ENCODE data around the gene ARL4A. TPM values are rescaled to one million over a fixed set of nuclear protein-coding genes. Genes with fewer than 3 reads are reported as not detected.
"Not testable (repeated sequence)": the region's sequence is repeated elsewhere in the genome, so short reads cannot be mapped to it uniquely, and the experiment has no call there.

The ARL4A gene
- polyA plus RNA-seq, 1 experiment, result 31.0 TPM

DNA sequence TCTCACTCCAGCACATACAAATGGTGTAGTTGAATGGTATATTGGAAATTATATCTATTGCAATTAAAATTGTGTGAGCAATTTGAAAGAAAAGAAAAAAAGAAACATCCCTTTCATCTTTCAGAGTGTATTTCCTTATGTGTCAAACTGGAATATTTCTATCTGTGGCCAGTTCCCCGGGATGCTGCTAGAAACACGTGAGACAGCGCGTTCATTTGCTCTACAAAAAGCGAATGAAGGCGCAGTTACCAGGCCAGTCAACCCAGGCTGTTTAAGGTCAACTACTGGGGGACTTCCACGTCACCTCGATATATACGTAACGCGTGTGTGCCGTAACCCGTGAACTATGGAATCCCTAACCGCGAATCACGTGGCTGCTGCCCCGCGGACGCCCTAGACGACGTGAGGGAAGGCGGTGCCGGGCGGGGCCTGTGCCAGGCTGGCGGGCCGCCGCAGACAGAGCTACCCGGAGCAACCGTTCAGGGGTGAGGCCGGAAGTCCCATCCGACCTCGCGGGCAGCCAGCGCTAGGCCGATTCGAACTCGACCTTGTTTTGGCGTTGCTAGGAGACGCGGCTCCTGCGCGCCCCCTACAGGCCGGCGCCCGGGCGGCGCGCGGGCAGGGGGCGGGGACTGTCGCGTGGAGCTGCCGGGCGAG is 1.1 kb upstream of the ARL4A start:
- POLR2A ChIA-PET, result interaction anchor here (0.6 to 1.6 kb wide), 5 partner anchors 16 to 265 kb away, joined by 3 to 13 read pairs (median 5); no protein-coding TSS in a partner anchor
- Histone ChIP-seq H3K4me3 (ENCODE audit: low read depth, low read length) (peak overlapping the region; percentile 88), H3K27ac (ENCODE audit: low read depth, low read length) (peak overlapping the region; percentile 79), H3K27me3 (ENCODE audit: control insufficient read depth, insufficient read depth, low read length) (no peaks in the 10 kb centered on the region), H3K9me3 (ENCODE audit: control insufficient read depth, insufficient read depth, low read length) (no peaks in the 10 kb centered on the region; the same call in 1 of the 2 replicates)
- peak; percentile 49 for DNase-seq (ENCODE audit: low read depth, low spot score)
- TF ChIP-seq, protein P1, sequence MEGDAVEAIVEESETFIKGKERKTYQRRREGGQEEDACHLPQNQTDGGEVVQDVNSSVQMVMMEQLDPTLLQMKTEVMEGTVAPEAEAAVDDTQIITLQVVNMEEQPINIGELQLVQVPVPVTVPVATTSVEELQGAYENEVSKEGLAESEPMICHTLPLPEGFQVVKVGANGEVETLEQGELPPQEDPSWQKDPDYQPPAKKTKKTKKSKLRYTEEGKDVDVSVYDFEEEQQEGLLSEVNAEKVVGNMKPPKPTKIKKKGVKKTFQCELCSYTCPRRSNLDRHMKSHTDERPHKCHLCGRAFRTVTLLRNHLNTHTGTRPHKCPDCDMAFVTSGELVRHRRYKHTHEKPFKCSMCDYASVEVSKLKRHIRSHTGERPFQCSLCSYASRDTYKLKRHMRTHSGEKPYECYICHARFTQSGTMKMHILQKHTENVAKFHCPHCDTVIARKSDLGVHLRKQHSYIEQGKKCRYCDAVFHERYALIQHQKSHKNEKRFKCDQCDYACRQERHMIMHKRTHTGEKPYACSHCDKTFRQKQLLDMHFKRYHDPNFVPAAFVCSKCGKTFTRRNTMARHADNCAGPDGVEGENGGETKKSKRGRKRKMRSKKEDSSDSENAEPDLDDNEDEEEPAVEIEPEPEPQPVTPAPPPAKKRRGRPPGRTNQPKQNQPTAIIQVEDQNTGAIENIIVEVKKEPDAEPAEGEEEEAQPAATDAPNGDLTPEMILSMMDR (IDR thresholded peaks at IDR 0.05; ENCODE audit: low read depth, low read length), result peak; percentile 67
- CTCF ChIA-PET, result interaction anchor here (0.5 to 9.8 kb wide), 101 partner anchors 10 to 1302 kb away, joined by 3 to 104 read pairs (median 4); no protein-coding TSS in a partner anchor

- TF ChIP-seq, protein P1 (IDR thresholded peaks at IDR 0.05; ENCODE audit: low read depth, low read length), result no peak
- ChIA-PET CTCF (interaction anchor here (0.6 to 9.8 kb wide), 45 partner anchors 8 to 652 kb away, joined by 3 to 104 read pairs (median 6); no protein-coding TSS in a partner anchor), POLR2A (interaction anchor here (0.7 to 1.6 kb wide), 8 partner anchors 8 to 363 kb away, joined by 3 to 13 read pairs (median 4); no protein-coding TSS in a partner anchor)
- Histone ChIP-seq H3K27me3 (ENCODE audit: control insufficient read depth, insufficient read depth, low read length) (no peaks in the 10 kb centered on the region), H3K9me3 (ENCODE audit: control insufficient read depth, insufficient read depth, low read length) (no peaks in the 10 kb centered on the region; the same call in 1 of the 2 replicates), H3K4me3 (ENCODE audit: low read depth, low read length) (peak overlapping the region; percentile 88), H3K27ac (ENCODE audit: low read depth, low read length) (no peak overlapping the region)
- no peak for DNase-seq (ENCODE audit: low read depth, low spot score)
These were observed 312 bp downstream of the ARL4A start for GRCh38 chr7:12687718-12688171.

GRCh38 chr7:12688485-12689170 is 1.2 kb downstream of the ARL4A start:
- H3K27ac ChIP-seq (ENCODE audit: low read depth, low read length); DNase-seq (ENCODE audit: low read depth, low spot score); H3K27me3 ChIP-seq (ENCODE audit: control insufficient read depth, insufficient read depth, low read length); H3K9me3 ChIP-seq (ENCODE audit: control insufficient read depth, insufficient read depth, low read length); POLR2A ChIA-PET: not testable (repeated sequence)
- CTCF ChIA-PET, result interaction anchor here (4.9 to 9.8 kb wide), 3 partner anchors 20 to 573 kb away, joined by 49 to 104 read pairs (median 89); no protein-coding TSS in a partner anchor
- H3K4me3 ChIP-seq (ENCODE audit: low read depth, low read length), result peak overlapping the region; percentile 51

GRCh38 chr7:12689451-12689850 is 2.0 kb downstream of the ARL4A start:
- CTCF ChIA-PET, result interaction anchor here (0.7 to 9.8 kb wide), 5 partner anchors 77 to 572 kb away, joined by 3 to 104 read pairs (median 3); no protein-coding TSS in a partner anchor
- Histone ChIP-seq H3K27ac (ENCODE audit: low read depth, low read length) (no peak overlapping the region), H3K9me3 (ENCODE audit: control insufficient read depth, insufficient read depth, low read length) (no peaks in the 10 kb centered on the region; the same call in 1 of the 2 replicates), H3K27me3 (ENCODE audit: control insufficient read depth, insufficient read depth, low read length) (no peaks in the 10 kb centered on the region), H3K4me3 (ENCODE audit: low read depth, low read length) (peak overlapping the region; percentile 51)
- TF ChIP-seq, protein P1 (IDR thresholded peaks at IDR 0.05; ENCODE audit: low read depth, low read length), result no peak
- DNase-seq (ENCODE audit: low read depth, low spot score), result no peak
- POLR2A ChIA-PET, result no interaction called here

GRCh38 chr7:12690041-12690878 is 2.8 kb downstream of the ARL4A start:
- CTCF ChIA-PET, result interaction anchor here (0.6 to 9.8 kb wide), 5 partner anchors 76 to 571 kb away, joined by 3 to 104 read pairs (median 10); no protein-coding TSS in a partner anchor
- no peak for DNase-seq (ENCODE audit: low read depth, low spot score)
- Histone ChIP-seq H3K27me3 (ENCODE audit: control insufficient read depth, insufficient read depth, low read length) (no peaks in the 10 kb centered on the region), H3K27ac (ENCODE audit: low read depth, low read length) (no peak overlapping the region), H3K9me3 (ENCODE audit: control insufficient read depth, insufficient read depth, low read length) (no peaks in the 10 kb centered on the region; the same call in 1 of the 2 replicates), H3K4me3 (ENCODE audit: low read depth, low read length) (peak overlapping the region; percentile 51)
- POLR2A ChIA-PET, result interaction anchor here (0.7 kb wide), 1 partner anchor 30 kb away, joined by 8 read pairs; no protein-coding TSS in a partner anchor
- TF ChIP-seq, protein P1 (IDR thresholded peaks at IDR 0.05; ENCODE audit: low read depth, low read length), result no peak

- H3K9me3 ChIP-seq (ENCODE audit: control insufficient read depth, insufficient read depth, low read length); DNase-seq (ENCODE audit: low read depth, low spot score); H3K27ac ChIP-seq (ENCODE audit: low read depth, low read length); H3K27me3 ChIP-seq (ENCODE audit: control insufficient read depth, insufficient read depth, low read length); H3K4me3 ChIP-seq (ENCODE audit: low read depth, low read length); POLR2A ChIA-PET: not testable (repeated sequence)
- CTCF ChIA-PET, result interaction anchor here (0.7 to 9.8 kb wide), 2 partner anchors 42 to 425 kb away, joined by 4 to 89 read pairs; no protein-coding TSS in a partner anchor
These were observed 4.0 kb downstream of the ARL4A start for GRCh38 chr7:12691388-12691787.
